ENCODE data around the gene WASL. TPM values are rescaled to one million over a fixed set of nuclear protein-coding genes. Genes with fewer than 3 reads are reported as not detected.

The WASL gene
- total RNA-seq, 2 donors from 2014 or later = 20.9 to 24.7 TPM

DNA sequence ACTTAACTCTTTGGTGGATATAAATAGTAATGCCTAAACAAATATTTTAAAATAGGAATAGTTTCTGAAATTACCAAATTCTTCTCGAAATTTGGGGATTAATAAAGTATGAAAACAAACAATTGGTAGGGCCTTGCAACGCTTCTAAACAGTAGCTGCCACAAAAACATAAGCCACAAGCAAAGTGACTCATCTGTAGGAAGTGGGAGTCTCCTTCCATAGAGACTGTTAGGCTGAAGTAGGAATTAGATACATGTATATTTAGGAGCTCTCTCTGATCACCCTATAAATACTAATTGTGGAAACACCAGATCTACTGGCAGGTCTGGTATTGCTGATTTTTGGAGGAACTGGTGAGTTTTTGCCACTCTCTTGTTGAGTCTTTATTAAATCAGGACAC, 98.8 kb downstream of the WASL start:
- Histone ChIP-seq H3K27me3 (no peaks in the 10 kb centered on the region), H3K4me1 (peaks cover 0 to 32% of the 10 kb centered on the region in 2 donors), H3K36me3 (no peaks in the 10 kb centered on the region), H3K27ac (peak overlapping the region; percentile 57 to 90), H3K4me3 (no peak overlapping the region), H3K9me3 (no peaks in the 10 kb centered on the region)
- TF ChIP-seq, protein P1, sequence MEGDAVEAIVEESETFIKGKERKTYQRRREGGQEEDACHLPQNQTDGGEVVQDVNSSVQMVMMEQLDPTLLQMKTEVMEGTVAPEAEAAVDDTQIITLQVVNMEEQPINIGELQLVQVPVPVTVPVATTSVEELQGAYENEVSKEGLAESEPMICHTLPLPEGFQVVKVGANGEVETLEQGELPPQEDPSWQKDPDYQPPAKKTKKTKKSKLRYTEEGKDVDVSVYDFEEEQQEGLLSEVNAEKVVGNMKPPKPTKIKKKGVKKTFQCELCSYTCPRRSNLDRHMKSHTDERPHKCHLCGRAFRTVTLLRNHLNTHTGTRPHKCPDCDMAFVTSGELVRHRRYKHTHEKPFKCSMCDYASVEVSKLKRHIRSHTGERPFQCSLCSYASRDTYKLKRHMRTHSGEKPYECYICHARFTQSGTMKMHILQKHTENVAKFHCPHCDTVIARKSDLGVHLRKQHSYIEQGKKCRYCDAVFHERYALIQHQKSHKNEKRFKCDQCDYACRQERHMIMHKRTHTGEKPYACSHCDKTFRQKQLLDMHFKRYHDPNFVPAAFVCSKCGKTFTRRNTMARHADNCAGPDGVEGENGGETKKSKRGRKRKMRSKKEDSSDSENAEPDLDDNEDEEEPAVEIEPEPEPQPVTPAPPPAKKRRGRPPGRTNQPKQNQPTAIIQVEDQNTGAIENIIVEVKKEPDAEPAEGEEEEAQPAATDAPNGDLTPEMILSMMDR (IDR thresholded peaks at IDR 0.05) = no peak
- DNase-seq (ENCODE audit: low spot score) = no peak

DNA sequence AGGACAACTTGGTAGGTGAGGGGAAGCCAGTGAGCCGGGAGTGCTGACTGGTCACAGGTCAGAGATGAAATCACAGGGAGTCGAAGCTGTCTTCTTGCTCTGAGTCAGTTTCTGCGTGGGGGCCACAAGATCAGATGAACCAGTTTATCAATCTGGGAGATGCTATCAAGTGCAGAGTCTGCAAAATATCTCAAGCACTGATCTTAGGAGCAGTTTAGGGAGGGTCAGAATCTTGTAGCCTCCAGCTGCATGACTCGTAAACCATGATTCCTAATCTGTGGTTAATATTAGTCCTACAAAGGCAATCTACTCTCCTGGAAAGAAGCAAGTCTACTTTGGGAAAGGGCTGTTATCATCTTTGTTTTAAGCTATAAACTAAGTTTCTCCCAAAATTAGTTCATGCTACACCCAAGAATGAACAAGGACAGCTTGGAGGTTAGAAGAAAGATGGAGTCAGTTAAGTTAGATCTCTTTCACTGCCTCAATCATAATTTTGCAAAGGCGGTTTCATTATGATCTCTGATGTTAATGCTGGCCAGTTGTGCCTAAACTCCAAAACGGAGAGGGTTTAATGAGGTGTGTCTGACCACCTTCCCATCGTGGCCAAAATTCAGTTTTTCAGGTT, 101.6 kb downstream of the WASL start:
- Histone ChIP-seq H3K9me3 (no peaks in the 10 kb centered on the region), H3K27ac (peak overlapping the region; percentile 84 to 92), H3K36me3 (no peaks in the 10 kb centered on the region), H3K4me1 (peaks cover 0 to 51% of the 10 kb centered on the region in 2 donors), H3K4me3 (no peak overlapping the region), H3K27me3 (no peaks in the 10 kb centered on the region)
- DNase-seq (ENCODE audit: low spot score) = no peak
- TF ChIP-seq, protein P1 (IDR thresholded peaks at IDR 0.05) = no peak

DNA sequence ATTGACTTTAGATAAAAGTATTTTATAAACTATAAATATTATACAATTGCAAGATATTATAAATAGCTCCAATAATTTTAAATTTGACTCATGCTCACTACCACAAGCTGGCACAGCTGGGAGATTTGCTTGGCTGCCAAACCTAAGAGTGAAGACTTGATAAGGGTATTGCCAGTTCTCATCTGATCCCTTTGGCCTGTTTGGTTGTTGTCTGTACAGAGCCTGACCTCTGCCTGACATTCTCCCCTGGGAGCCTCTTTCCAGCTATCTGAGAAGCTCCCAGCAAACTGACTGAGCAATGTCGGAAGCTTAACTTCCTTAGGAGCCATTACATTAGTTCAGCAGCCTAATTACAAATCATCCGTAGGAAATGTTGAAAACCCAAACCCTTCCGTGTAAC, 103.3 kb downstream of the WASL start:
- Histone ChIP-seq H3K9me3 (no peaks in the 10 kb centered on the region), H3K4me3 (no peak overlapping the region), H3K36me3 (no peaks in the 10 kb centered on the region), H3K27me3 (no peaks in the 10 kb centered on the region), H3K27ac (peak overlapping the region; percentile 84 to 92), H3K4me1 (peaks cover 0 to 55% of the 10 kb centered on the region in 2 donors)
- no peak for DNase-seq (ENCODE audit: low spot score)
- TF ChIP-seq, protein P1 (IDR thresholded peaks at IDR 0.05) = no peak

DNA sequence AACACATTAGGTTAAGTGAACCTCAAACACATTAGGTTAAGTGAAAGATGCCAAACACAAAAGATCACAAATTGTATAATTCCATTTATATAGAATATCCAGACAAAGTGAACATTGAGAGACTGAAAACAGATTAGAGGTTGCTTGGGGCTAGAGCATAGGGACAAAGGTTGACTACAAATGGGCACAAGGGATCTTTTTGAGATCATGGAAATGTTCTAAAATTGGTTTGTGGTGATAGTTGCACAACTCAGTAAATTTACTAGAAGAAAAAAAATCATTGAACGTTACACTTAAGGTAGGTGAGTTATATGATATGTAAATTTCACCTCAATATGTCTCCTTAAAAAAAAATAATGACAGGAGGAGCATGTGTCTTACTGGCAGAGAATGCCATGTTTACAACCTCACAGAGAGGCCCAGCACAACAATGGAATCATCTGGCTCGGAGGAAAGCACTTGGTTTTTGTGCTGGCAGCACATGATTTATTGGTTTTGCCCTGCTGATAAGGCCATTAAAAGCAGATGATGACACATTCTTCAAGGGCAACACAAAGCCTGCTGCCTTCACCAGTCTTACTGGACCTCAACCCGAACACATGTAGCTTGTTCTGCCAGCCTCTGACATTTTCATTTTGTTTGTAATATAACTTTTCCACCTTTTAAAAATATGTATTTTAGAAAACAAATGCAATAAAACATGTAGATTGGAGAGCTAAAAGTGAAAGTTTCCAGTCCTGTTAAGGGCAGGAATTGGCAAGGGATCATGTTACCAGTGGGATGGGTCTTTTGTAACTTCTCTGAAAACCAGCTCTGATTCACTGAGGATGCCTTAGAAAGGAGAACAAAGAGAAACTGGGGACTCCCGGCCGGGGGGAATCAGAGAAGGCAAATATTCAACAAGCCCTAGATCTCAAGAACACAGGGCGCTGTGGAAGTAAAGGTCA, 105.0 kb downstream of the WASL start:
- Histone ChIP-seq H3K4me3 (peak overlapping the region; percentile 4 to 19), H3K4me1 (peaks cover 0 to 53% of the 10 kb centered on the region in 2 donors), H3K36me3 (no peaks in the 10 kb centered on the region), H3K27ac (peak overlapping the region; percentile 84 to 92), H3K9me3 (no peaks in the 10 kb centered on the region), H3K27me3 (no peaks in the 10 kb centered on the region)
- no peak for DNase-seq (ENCODE audit: low spot score)
- TF ChIP-seq, protein P1 (IDR thresholded peaks at IDR 0.05) = no peak

DNA sequence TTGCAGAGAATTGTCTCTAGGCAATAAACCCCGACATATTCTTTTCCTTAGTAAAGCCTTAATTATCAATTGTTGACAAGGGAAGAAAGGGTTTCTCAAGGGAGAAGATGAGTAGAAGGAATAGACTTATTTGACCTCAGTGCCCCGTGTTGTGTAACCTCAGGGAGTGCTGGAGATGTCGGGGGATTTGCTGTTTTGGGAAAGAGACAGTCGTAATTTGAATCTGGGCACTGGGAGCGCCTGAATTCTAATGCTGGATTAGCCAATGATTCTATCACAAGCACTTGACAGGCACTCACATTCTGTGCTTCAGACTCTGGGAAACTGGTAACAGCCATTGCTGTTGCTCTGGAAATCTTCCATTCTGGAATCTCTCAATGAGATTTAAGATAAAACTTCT, 106.9 kb downstream of the WASL start:
- H3K9me3 ChIP-seq = no peaks in the 10 kb centered on the region
- TF ChIP-seq, protein P1 (IDR thresholded peaks at IDR 0.05) = no peak
- peak overlapping the region in 1 of 2 donors; percentile 92 for H3K27ac ChIP-seq
- DNase-seq (ENCODE audit: low spot score) = no peak
- H3K27me3 ChIP-seq = no peaks in the 10 kb centered on the region
- no peak overlapping the region for H3K4me3 ChIP-seq
- H3K4me1 ChIP-seq = peaks cover 0 to 41% of the 10 kb centered on the region in 2 donors
- H3K36me3 ChIP-seq = no peaks in the 10 kb centered on the region

Data from right atrium auricular region (tissue), 2 donors.